HL-60/S4 treated with phorbol 12-myristate 13-acetate at 8.2 ng/mL for 4 days and 3 days (cell line): ENCODE data around the gene PRCP.
"Not testable (repeated sequence)": the region's sequence is repeated elsewhere in the genome, so short reads cannot be mapped to it uniquely, and the experiment has no call there.

ENCODE experiments used
- in situ Hi-C: fragments of 300-500 bp; cut with MboI; formaldehyde crosslinking; loops from 2 replicates; pipeline ENCODE4 v1.15.0; 2022; ENCODE audit warnings: low sequenced_read_pairs

The PRCP gene

GRCh38 chr11:82900277-82901164 is at the start of gene PRCP:
TSS of gene PRCP (minus strand) at chr11:82900430. CDS start at chr11:82900402, 28 bp downstream.
- in situ Hi-C loops: no loop called here

GRCh38 chr11:82949352-82949751 is 49.1 kb upstream of the PRCP start:
- in situ Hi-C loops: no loop called here

GRCh38 chr11:82945682-82946081 is 45.5 kb upstream of the PRCP start:
- in situ Hi-C loops: no loop called here

GRCh38 chr11:82945041-82945440 is 44.8 kb upstream of the PRCP start:
- in situ Hi-C loops: not testable (repeated sequence)

DNA sequence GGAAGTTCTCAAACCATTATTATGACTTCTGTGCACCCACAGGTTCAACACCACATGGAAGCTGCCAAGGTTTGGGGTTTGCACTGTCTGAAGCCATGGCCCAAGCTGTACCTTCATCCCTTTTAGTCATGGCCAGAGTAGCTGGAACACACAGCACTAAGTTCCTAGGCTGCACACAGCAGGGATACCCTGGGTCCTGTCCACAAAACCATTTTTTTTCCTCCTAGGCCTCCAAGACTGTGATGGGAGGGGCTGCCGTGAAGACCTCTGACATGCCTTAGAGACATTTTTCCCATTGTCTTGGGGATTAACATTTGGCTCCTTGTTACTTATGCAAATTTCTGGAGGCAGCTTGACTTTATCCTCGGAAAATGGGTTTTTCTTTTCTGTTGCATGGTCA is 44.0 kb upstream of the PRCP start:
- in situ Hi-C loops: no loop called here

- in situ Hi-C loops: not testable (repeated sequence)
Observed at GRCh38 chr11:82943430-82943829, 43.2 kb upstream of the PRCP start.

GRCh38 chr11:82942376-82942775 is 42.1 kb upstream of the PRCP start:
- in situ Hi-C loops: no loop called here

DNA sequence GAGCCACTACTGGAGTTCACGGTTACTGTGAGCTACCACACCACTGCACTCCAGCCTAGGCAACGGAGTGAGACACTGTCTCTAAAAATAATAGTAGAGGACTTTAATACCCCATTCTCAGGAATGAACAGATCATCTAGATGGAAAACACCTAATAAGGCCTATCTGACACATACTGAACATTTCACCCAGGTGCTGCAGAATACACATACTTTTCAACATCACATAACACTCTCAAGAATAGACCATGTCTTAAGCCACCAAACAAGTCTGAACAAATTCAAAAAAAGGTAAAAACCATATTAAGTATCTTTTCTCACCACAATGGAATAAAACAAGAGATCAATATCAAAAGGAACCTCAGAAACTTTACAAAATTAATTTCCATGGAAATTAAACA is 39.2 kb upstream of the PRCP start:
- in situ Hi-C loops: no loop called here

DNA sequence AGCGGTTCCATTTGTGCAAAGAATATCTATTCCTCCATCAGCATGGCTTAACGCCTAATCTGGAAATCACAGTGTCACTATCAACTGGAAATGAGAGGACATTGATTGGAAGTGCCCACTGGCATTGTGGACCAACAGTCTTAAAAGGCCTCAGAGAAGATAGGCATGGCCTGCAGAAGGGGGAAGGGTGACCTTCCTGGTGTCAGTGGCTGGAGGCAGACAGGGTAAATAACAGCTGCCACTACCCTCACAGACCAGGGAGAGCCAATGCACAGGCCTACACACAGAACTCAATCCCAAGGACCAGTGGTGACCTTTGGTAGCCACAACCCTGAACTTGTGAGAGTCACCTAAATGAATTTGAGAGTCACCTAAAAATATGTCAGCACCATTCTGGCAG is 37.3 kb upstream of the PRCP start:
- in situ Hi-C loops: no loop called here

DNA sequence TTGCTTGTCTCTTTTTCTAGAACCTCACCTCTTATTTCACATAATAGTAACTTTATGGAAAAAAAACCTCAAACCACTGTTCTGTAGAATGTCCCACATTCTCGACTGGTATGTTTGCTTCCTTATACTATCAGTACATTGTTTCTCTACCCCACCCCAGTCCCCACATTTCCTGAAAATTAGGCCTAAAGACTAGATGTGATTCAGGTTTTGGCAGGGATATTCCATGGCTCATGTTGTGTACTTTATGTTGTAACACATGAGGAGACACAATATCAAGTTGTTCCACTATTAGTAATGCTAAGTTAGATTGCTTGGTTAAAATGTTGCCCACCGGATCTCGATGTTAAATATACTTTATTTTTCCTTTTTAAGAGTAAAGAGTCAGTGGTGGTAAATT is 36.0 kb upstream of the PRCP start:
- in situ Hi-C loops: no loop called here

GRCh38 chr11:82932564-82932963 is 32.3 kb upstream of the PRCP start:
- in situ Hi-C loops: no loop called here

- in situ Hi-C loops: no loop called here
Observed at GRCh38 chr11:82930734-82931133, 30.5 kb upstream of the PRCP start.

DNA sequence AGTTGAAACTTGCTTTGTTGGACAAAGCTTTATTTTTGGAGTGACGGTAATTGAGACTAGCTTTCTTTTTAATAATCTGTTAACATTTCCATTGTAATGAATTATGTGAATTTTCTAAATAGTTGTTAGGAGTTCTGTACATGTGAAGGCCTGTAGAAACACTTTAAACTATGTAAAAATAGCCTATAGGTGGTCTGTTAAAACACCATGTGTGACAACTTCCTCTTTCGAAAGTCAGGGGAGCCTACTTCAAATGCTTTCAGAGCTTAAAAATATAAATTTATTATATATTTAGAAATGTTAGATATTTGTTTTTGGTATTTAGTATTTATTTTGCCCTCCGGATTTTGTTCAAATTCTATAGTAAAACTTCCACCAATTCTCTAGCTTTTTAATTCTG is 30.0 kb upstream of the PRCP start:
- in situ Hi-C loops: no loop called here

DNA sequence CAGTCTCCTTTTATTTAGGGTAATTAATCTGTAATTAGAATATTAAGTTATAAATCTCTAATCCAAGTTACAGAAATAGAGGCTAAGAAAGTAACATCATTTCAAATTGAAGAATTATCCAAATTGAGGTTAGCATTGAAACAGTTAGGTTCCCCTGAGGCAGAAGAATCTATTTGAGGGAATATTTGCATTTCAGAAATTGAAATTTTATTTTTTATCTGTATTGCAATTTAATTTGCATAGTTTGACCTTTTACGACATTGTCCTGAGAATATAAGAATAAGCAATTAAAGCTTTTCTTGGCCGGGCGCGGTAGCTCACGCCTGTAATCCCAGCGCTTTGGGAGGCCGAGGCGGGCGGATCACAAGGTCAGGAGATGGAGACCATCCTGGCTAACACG is 28.9 kb upstream of the PRCP start:
- in situ Hi-C loops: no loop called here

GRCh38 chr11:82927264-82927880 is 27.1 kb upstream of the PRCP start:
- in situ Hi-C loops: no loop called here

- in situ Hi-C loops: no loop called here
Observed at GRCh38 chr11:82924522-82925224, 24.4 kb upstream of the PRCP start.

DNA sequence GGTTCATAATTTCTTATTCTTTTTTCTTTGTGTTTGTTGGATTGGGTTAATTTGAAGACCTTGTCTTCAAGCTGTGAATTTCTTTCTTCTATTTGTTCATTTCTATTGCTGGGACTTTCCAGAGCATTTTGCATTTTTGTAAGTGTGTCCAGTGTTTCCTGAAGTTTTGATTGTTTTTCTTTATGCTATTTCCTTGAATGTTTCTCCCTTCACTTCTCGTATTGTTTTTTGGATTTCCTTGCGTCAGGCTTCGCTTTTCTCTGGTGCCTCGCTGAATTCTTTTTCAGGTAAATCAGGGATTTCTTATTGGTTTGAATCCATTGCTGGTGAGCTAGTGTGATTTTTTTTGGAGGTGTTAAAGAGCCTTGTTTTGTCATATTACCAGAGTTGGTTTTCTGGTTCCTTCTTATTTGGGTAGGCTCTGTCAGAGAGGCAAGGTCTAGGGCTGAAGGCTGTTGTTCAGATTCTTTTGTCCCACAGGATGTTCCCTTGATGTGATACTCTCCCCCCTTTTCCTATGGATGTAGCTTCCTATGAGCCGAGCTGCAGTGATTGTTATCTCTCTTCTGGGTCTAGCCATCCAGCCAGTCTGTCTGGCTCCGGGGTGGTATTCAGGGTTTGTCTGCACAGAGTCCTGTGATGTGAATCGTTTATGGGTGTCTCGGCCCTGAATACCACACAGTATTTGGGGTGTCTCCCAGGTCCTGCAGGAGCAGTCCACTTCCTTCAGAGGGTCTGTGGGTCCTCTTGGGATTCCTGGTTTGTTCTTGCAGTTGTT is 22.4 kb upstream of the PRCP start:
- in situ Hi-C loops: not testable (repeated sequence)

GRCh38 chr11:82920227-82920626 is 20.0 kb upstream of the PRCP start:
- in situ Hi-C loops: not testable (repeated sequence)

- in situ Hi-C loops: not testable (repeated sequence)
Observed at GRCh38 chr11:82919786-82920185, 19.6 kb upstream of the PRCP start.

DNA sequence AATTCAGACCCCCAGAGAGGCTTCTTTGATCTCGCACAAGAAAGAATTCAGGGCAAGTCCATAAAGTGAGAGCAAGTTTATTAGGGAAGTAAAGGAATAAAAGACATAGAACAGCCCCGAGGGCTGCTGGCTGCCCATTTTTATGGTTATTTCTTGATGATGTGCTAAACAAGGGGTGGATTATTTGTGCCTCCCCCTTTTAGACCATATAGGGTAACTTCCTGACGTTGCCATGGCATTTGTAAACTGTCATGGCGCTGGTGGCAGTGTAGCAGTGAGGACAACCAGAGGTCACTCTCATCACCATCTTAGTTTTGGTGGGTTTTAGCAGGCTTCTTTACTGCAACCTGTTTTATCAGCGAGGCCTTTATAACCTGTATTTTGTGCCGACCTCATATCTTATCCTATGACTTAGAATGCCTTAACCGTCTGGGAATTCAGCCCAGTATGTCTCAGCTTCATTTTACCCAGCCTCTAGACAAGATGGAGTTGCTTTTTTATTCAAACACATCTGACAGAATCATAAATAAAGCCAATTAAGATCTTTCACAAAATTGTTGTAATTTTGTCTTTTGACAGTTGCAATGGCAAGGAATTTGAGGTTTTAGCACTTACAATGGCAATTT is 8.9 kb upstream of the PRCP start:
- in situ Hi-C loops: no loop called here

- in situ Hi-C loops: no loop called here
Observed at GRCh38 chr11:82908311-82908710, 8.1 kb upstream of the PRCP start.
